Stomach (tissue), 9 donors: ENCODE data around the gene UBTD2. TPM values are rescaled to one million over a fixed set of nuclear protein-coding genes. Genes with fewer than 3 reads are reported as not detected.

Source experiments
- DNase-seq, 2 donors: peaks; one replicate each; pipeline versions ENCODE4 v3.0.0 to v3.0.0-alpha.2; 2013 to 2019
- H3K27ac ChIP-seq, 5 donors: fragments of 200-600 bp in 4 of 5; sonication (generic) in 4 of 5; one replicate each; pipeline ENCODE4 v1.5.1; 2013 to 2019; ENCODE audit warnings: mild to moderate bottlenecking in 1 of 5, moderate library complexity in 1 of 5
- H3K27me3 ChIP-seq, 3 donors: fragments of 200-600 bp; sonication (generic); one replicate each; pipeline ENCODE4 v1.5.1; 2017 to 2019; ENCODE audit warnings: mixed run types in 1 of 3
- H3K36me3 ChIP-seq, 4 donors: fragments of 200-600 bp; sonication (generic); 1 replicate in 3 of 4; 2 replicates in 1 of 4; pipeline ENCODE4 v1.5.1; 2016 to 2019
- H3K4me1 ChIP-seq, 4 donors: fragments of 200-600 bp; sonication (generic); one replicate each; pipeline ENCODE4 v1.5.1; 2016 to 2019
- H3K4me3 ChIP-seq, 4 donors: fragments of 200-600 bp; sonication (generic) in 3 of 4; one replicate each; pipeline ENCODE4 v1.5.1; 2016 to 2019; ENCODE audit warnings: mild to moderate bottlenecking in 1 of 4
- H3K9me3 ChIP-seq, 4 donors: fragments of 200-600 bp; sonication (generic); one replicate each; pipeline ENCODE4 v1.5.1; 2016 to 2019
- CTCF ChIP-seq, 7 experiments: fragments of 450-650 bp in 4 of 7; fragments of 200-600 bp in 3 of 7; sonication (generic) in 3 of 7; IDR thresholded peaks; one replicate each; pipeline ENCODE4 v1.5.1; 2016 to 2019; ENCODE audit warnings: antibody characterized with exemption in 7 of 7, control low read depth in 2 of 7, mild to moderate bottlenecking in 1 of 7
- EP300 ChIP-seq: sonication (generic); formaldehyde crosslinking; IDR thresholded peaks from one replicate; pipeline ENCODE4 v1.6.1; 2017; ENCODE audit warnings: antibody characterized with exemption
- POLR2A ChIP-seq, 4 donors: fragments of 450-650 bp; IDR thresholded peaks; one replicate each; pipeline ENCODE4 v1.6.1; 2016; ENCODE audit warnings: antibody characterized with exemption in 4 of 4, control low read depth in 2 of 4, mild to moderate bottlenecking in 1 of 4, moderate library complexity in 1 of 4
- POLR2AphosphoS5 ChIP-seq, 3 donors: sonication (generic); formaldehyde crosslinking; IDR thresholded peaks; one replicate each; pipeline ENCODE4 v1.6.1; 2016; ENCODE audit warnings: antibody characterized with exemption in 3 of 3
- WGBS, 5 donors: extraction: QIAGEN DNeasy Blood & Tissue Kit in 3 of 5; methylation state at CpG; one replicate each; pipeline versions ENCODE4 v1.1.5 to v1.1.7; 2013 to 2018; 5-methylcytosine and 5-hydroxymethylcytosine counted together
- intact Hi-C: fragments of 100-400 bp; cut with DNase I; formaldehyde crosslinking; loops from one replicate; pipeline ENCODE4 v1.15.1; 2023; ENCODE audit warnings: low total_unique reads
- polyA plus RNA-seq, 3 donors: library from polyadenylated mRNA; stranded (reverse); fragments of 200-250 nt; gene quantifications; one replicate each; pipeline ENCODE4 v1.2.3, GENCODE V29; 2013
- total RNA-seq, 5 donors: library from RNA; depleted of rRNA; stranded (reverse); fragments of >200 nt; gene quantifications; one replicate each; pipeline versions ENCODE4 v1.1.0 to v1.2.3, GENCODE V29; 2014 to 2016
- donor health status: healthy with polysubstance abuse.
- donor health status: Bipolar disorder and iron deficiency.
- donor health status: healthy.

UBTD2 gene
- total and polyA plus RNA-seq, 8 donors = 1.8 to 48.5 (median 16.7) TPM

GRCh38 chr5:172189693-172190296 is 93.8 kb downstream of the UBTD2 start:
- TF ChIP-seq EP300 (no peak), POLR2A (IDR thresholded peaks at IDR 0.05) (no peak), POLR2AphosphoS5 (IDR thresholded peaks at IDR 0.05) (no peak), CTCF (IDR thresholded peaks at IDR 0.05) (no peak)
- Histone ChIP-seq H3K4me1 (peaks cover 6 to 42% (median 30%) of the 10 kb centered on the region in 4 donors), H3K27ac (no peak overlapping the region), H3K36me3 (no peaks in the 10 kb centered on the region), H3K27me3 (no peaks in the 10 kb centered on the region), H3K9me3 (no peaks in the 10 kb centered on the region), H3K4me3 (no peak overlapping the region)
- 65 to 82% (median 70%) methylated on average over 3 of the region's 3 CpGs for WGBS, 5 donors
- intact Hi-C loops = loop anchor here (5.0 to 10.0 kb wide), 2 partner anchors 87 to 105 kb away; no protein-coding TSS in a partner anchor
- DNase-seq = no peak

GRCh38 chr5:172188893-172189692 is 94.5 kb downstream of the UBTD2 start:
- 37 to 43% (median 39%) methylated on average over 30 of the region's 30 CpGs for WGBS, 5 donors
- TF ChIP-seq POLR2AphosphoS5 (IDR thresholded peaks at IDR 0.05) (no peak), POLR2A (IDR thresholded peaks at IDR 0.05) (no peak), EP300 (no peak), CTCF (IDR thresholded peaks at IDR 0.05) (no peak)
- H3K4me1 ChIP-seq = peaks cover 6 to 49% (median 34%) of the 10 kb centered on the region in 4 donors
- H3K36me3 ChIP-seq = no peaks in the 10 kb centered on the region
- H3K27ac ChIP-seq = peak overlapping the region in 4 of 5 donors; percentile 92 to 98 (median 94)
- H3K9me3 ChIP-seq = no peaks in the 10 kb centered on the region
- no peak for DNase-seq
- intact Hi-C loops = no loop called here
- H3K27me3 ChIP-seq = no peaks in the 10 kb centered on the region
- H3K4me3 ChIP-seq = peak overlapping the region; percentile 87 to 96 (median 93)

- Histone ChIP-seq H3K4me3 (peak within 1 kb of the TSS; percentile 87 to 96 (median 93)), H3K27me3 (no peaks in the 10 kb centered on the region), H3K9me3 (no peaks in the 10 kb centered on the region), H3K27ac (peak within 1 kb of the TSS; percentile 92 to 98 (median 93)), H3K4me1 (peaks cover 6 to 57% (median 36%) of the 10 kb centered on the region in 4 donors), H3K36me3 (no peaks in the 10 kb centered on the region)
- intact Hi-C loops = no loop called here
- 0 to 1% (median 0%) methylated on average over 26 to 101 of the region's 102 CpGs for whole genome bisulfite sequencing, 5 donors
- DNase-seq = peak; percentile 92 to 97
- peak in 5 of 7 experiments; percentile 70 to 90 (median 88) for TF ChIP-seq CTCF (IDR thresholded peaks at IDR 0.05)
- no peak for TF ChIP-seq POLR2A (IDR thresholded peaks at IDR 0.05)
- no peak for TF ChIP-seq EP300
- TF ChIP-seq POLR2AphosphoS5 (IDR thresholded peaks at IDR 0.05) = peak; percentile 33 to 70 (median 63)
These were observed 95.3 kb downstream of the UBTD2 start, which contains the start of gene STK10 for GRCh38 chr5:172188033-172188892. TSS of gene STK10 (minus strand) at chr5:172188224. CDS start at chr5:172188042, 182 bp downstream.
